K562 (cell line): ENCODE results near the gene CERS1. TPM values are rescaled to one million over a fixed set of nuclear protein-coding genes. Genes with fewer than 3 reads are reported as not detected.

Experiments
- ATAC-seq: fragments of 200-7000 bp; cut with Tn5 transposase; 3 replicates; pipeline ENCODE4 v1.9.1; 2020; ENCODE audit warnings: moderate library complexity
- BruUV-seq: library from RNA; stranded (reverse); fragments of 400-500 nt; replicated peaks from 2 replicates; lab custom pipeline; 2021; lab: Mats Ljungman, UMichigan
- CTCF ChIA-PET: fragments of 300-600 bp; formaldehyde crosslinking; extraction: SDS; loops from one replicate; lab custom pipeline; 2021; ENCODE audit warnings: low intra/inter-chr PET ratio; lab: Yijun Ruan, JAX
- POLR2A ChIA-PET: fragments of 300-600, 350-650 bp; sonication (Branson Sonifier 250); formaldehyde crosslinking; extraction: SDS; loops from one replicate; lab custom pipeline; 2021; ENCODE audit warnings: antibody characterized with exemption, inconsistent platforms; lab: Yijun Ruan, JAX
- DNase-seq, 4 experiments: peaks; one replicate each; pipeline versions ENCODE4 v3.0.0 to v3.0.0-alpha.2; 2011 to 2018; ENCODE audit warnings: low spot score in 3 of 4, mixed read lengths in 3 of 4; ENCODE audit errors: extremely low read depth in 1 of 4
- FAIRE-seq: peaks from 2 replicates; lab custom pipeline; 2011; peaks lifted over from hg19 to GRCh38; lab: Jason Lieb, UNC
- H2AFZ ChIP-seq: 2 replicates; pipeline ENCODE4 v1.6.0; 2011; ENCODE audit warnings: low read depth, low read length, control low read depth, inconsistent platforms
- H3K27ac ChIP-seq: fragments of 200-600 bp; 3 replicates; pipeline ENCODE4 v1.8.0; 2011; ENCODE audit warnings: low read depth, mild to moderate bottlenecking, control low read depth, inconsistent platforms, low read length, moderate library complexity, mixed read lengths; ENCODE audit errors: extremely low read depth
- H3K27me3 ChIP-seq, 2 experiments: fragments of 300-600 bp in 1 of 2; 2 replicates in 1 of 2; 3 replicates in 1 of 2; pipeline versions ENCODE4 v1.6.0 to v1.8.0; 2011; ENCODE audit warnings: inconsistent platforms in 2 of 2, low read length in 2 of 2, mild to moderate bottlenecking in 1 of 2, mixed read lengths in 1 of 2, moderate library complexity in 1 of 2; ENCODE audit not compliant: control insufficient read depth in 2 of 2, insufficient read depth in 2 of 2
- H3K36me3 ChIP-seq: fragments of 300-600 bp; 3 replicates; pipeline ENCODE4 v1.8.0; 2011; ENCODE audit warnings: mild to moderate bottlenecking, low read length, inconsistent platforms; ENCODE audit not compliant: control insufficient read depth, insufficient read depth
- H3K4me1 ChIP-seq, 2 experiments: fragments of 200-600 bp in 1 of 2; replicated peaks in 1 of 2; 2 replicates in 1 of 2; 3 replicates in 1 of 2; pipeline versions ENCODE4 v1.5.1 to v1.8.0; 2011; ENCODE audit warnings: inconsistent platforms in 2 of 2, low read length in 2 of 2, mild to moderate bottlenecking in 1 of 2, mixed read lengths in 1 of 2, moderate library complexity in 1 of 2; ENCODE audit not compliant: control insufficient read depth in 2 of 2, insufficient read depth in 2 of 2
- H3K4me2 ChIP-seq: 2 replicates; pipeline ENCODE4 v1.6.1; 2011; ENCODE audit warnings: low read length, control low read depth, inconsistent platforms, mixed read lengths; ENCODE audit not compliant: insufficient read depth
- H3K4me3 ChIP-seq: fragments of 200-600 bp; sonication (generic), shearing (Covaris generic); 2 replicates; pipeline ENCODE4 v1.5.1; 2016; ENCODE audit warnings: control low read depth, inconsistent platforms
- H3K79me2 ChIP-seq: fragments of 200-600 bp; 3 replicates; pipeline ENCODE4 v1.8.0; 2011; ENCODE audit warnings: low read length, inconsistent platforms; ENCODE audit not compliant: control insufficient read depth, insufficient read depth
- H3K9ac ChIP-seq, 2 experiments: 2 replicates each; pipeline versions ENCODE4 v1.6.0 to v1.6.1; 2011; ENCODE audit warnings: low read depth in 2 of 2, low read length in 2 of 2, control low read depth in 1 of 2, inconsistent platforms in 1 of 2, mild to moderate bottlenecking in 1 of 2, mixed read lengths in 1 of 2; ENCODE audit not compliant: insufficient read depth in 1 of 2
- H3K9me1 ChIP-seq: one replicate; pipeline ENCODE4 v1.6.0; 2011; ENCODE audit warnings: inconsistent platforms, mild to moderate bottlenecking, low read length, moderate library complexity; ENCODE audit not compliant: control insufficient read depth, insufficient read depth
- H3K9me3 ChIP-seq: replicated peaks from 2 replicates; pipeline ENCODE4 v1.5.1; 2011; ENCODE audit warnings: low read depth, low read length, inconsistent platforms; ENCODE audit not compliant: control insufficient read depth, insufficient read depth
- H4K20me1 ChIP-seq: replicated peaks from 2 replicates; pipeline ENCODE4 v1.6.1; 2011; ENCODE audit warnings: low read length, inconsistent platforms, mixed read lengths; ENCODE audit not compliant: control insufficient read depth, insufficient read depth
- RAD21 ChIP-seq, 2 experiments: fragments of 250-450 bp in 1 of 2; fragments of 450-650 bp in 1 of 2; sonication (Bioruptor Pico) in 1 of 2; formaldehyde crosslinking in 1 of 2; IDR thresholded peaks in 1 of 2; conservative IDR thresholded peaks in 1 of 2; 2 replicates each; pipeline versions ENCODE4 v1.4.0 to v1.8.0; 2020 to 2022; ENCODE audit warnings: mild to moderate bottlenecking in 2 of 2, moderate library complexity in 1 of 2
- WGBS: fragments of 100-300 bp; shearing (Covaris generic); methylation state at CpG from one replicate; pipeline ENCODE4 v1.1.6; 2016; ENCODE audit warnings: low coverage, mixed read lengths; ENCODE audit not compliant: insufficient coverage; ENCODE audit errors: missing lambda C conversion rate; 5-methylcytosine and 5-hydroxymethylcytosine counted together
- in situ Hi-C: fragments of 300-500 bp; cut with MboI; formaldehyde crosslinking; loops from 4 replicates; pipeline ENCODE4 v1.15.0; 2018; ENCODE audit warnings: inconsistent platforms, mixed read lengths
- intact Hi-C: fragments of 100-400 bp; cut with micrococcal nuclease; formaldehyde crosslinking; loops from 2 replicates; pipeline ENCODE4 v1.14.2; 2022
- polyA plus RNA-seq, 8 experiments: library from polyadenylated mRNA; depleted of rRNA in 4 of 8; stranded (reverse) in 5 of 8; unstranded in 3 of 8; fragments of >200 nt; fragmentation: Nextera tagmentation in 2 of 8; fragmentation: Illumina TruSeq in 1 of 8; extraction: Ambion mirVana in 2 of 8; extraction: Trizol in 1 of 8; gene quantifications; 2 replicates each; pipeline versions ENCODE4 v1.2.1 to v1.2.3, GENCODE V29; 2011 to 2014; ENCODE audit warnings: inconsistent platforms in 1 of 8, missing spikeins in 1 of 8
- total RNA-seq, 7 experiments: library from RNA; depleted of rRNA in 6 of 7; stranded (reverse); fragments of >200 nt in 6 of 7; fragmentation: Illumina TruSeq in 2 of 7; extraction: Trizol in 2 of 7; gene quantifications; 2 replicates each; pipeline versions ENCODE4 v1.2.1 to v1.2.3, GENCODE V29; 2011 to 2021; ENCODE audit warnings: low replicate concordance in 1 of 7
- TF ChIP-seq, protein P1 (sequence below): fragments of 450-650 bp; formaldehyde crosslinking; IDR thresholded peaks from 2 replicates; pipeline ENCODE4 v1.4.0; 2020; ENCODE audit warnings: mild to moderate bottlenecking, moderate library complexity
- TF ChIP-seq, protein P2 (sequence below), 3 experiments: fragments of 200-800 bp in 1 of 3; sonication (Bioruptor generic) in 1 of 3; sonication (generic) in 1 of 3; formaldehyde crosslinking in 1 of 3; IDR thresholded peaks; 2 replicates each; pipeline versions ENCODE4 v1.6.1 to v1.8.0; 2016 to 2022; ENCODE audit warnings: mild to moderate bottlenecking in 2 of 3, missing compliant biosample characterization in 2 of 3, missing genetic modification characterization in 2 of 3, missing genetic modification reagents in 1 of 3
- TF ChIP-seq, protein P3 (sequence below): fragments of 250-450 bp; sonication (Bioruptor Pico); IDR thresholded peaks from 2 replicates; pipeline ENCODE4 v1.5.0; 2022; ENCODE audit warnings: mild to moderate bottlenecking
- TF ChIP-seq, protein P4 (sequence below): fragments of 200-400 bp; formaldehyde crosslinking; IDR thresholded peaks from 2 replicates; pipeline ENCODE4 v1.6.1; 2017; ENCODE audit warnings: mild to moderate bottlenecking, low read depth, low read length, moderate library complexity
- TF ChIP-seq, protein P5 (sequence below): IDR thresholded peaks from 2 replicates; pipeline ENCODE4 v1.6.1; 2011; ENCODE audit warnings: borderline replicate concordance, low read depth, mild to moderate bottlenecking, moderate library complexity, low read length; ENCODE audit not compliant: insufficient read depth, poor library complexity, severe bottlenecking

The CERS1 gene
- total and polyA plus RNA-seq, 9 of the 15 experiments (the other 6 are each of a cell fraction or from before 2014, with no cell fraction given): 0.33 to 1.5 (median 0.86) TPM; not detected in 2

DNA sequence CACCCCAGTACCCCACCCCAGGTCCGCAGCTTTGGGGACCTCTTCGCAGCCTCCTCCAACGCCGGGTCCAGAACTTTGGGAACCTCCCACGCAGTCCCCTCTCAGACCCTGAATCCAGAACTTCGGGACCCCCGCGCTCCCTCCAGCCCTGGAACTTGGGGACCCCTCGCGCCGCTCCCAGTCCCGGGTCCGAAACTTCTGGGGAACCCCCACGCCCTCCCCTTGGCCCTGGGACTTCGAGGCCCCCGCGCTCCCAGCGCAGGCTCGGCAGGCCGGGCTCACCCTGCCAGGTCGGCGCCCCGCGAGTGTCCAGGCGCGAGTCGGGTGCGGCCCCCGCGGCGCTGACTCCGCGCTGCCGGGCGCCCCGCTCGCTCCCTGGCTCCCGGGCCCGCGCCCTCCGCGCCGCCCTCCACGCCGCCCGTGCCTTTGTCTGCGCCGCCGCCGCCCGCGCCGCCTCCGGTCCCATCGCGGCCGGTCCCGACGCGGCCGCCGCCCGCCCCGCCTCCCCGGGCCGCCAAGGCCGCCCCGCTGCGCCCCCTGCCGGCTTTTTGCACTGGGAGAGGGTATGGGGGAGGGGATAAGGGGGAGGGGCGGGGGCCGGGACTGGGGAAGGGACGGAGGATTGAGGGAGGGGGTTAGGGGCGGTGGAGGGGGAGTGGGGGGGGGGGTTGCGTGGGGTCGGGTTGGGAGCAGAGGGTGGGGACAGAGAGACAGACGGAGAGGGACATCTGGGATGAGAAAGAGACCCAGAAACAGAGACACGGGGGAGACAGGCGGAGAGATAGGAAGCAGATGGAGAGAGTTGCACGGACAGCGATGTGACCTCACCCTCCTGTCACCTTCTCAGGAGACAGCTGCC, 45.0 kb upstream of the CERS1 start, which contains the start of gene HOMER3:
HOMER3 (minus strand) TSS at position 449 of the 859 bp plus-strand sequence. CDS start 2,235 bp downstream, outside the sequence.
- H3K9me3 ChIP-seq: no peaks in the 10 kb centered on the region
- peak within 1 kb of the TSS; percentile 38 for H3K4me3 ChIP-seq
- no peak for FAIRE-seq
- BruUV-seq: no TSS peak
- no peak within 1 kb of the TSS for H3K27ac ChIP-seq
- intact Hi-C loops: loop anchor here (5.0 kb wide), 1 partner anchor 46 kb away; no protein-coding TSS in a partner anchor
- H3K9me1 ChIP-seq: peaks cover 5% of the 10 kb centered on the region
- peaks cover 0 to 8% of the 10 kb centered on the region in 2 experiments; a peak in 1 of 5 replicates for H3K27me3 ChIP-seq
- H3K4me1 ChIP-seq: peaks cover 3 to 18% of the 10 kb centered on the region in 2 experiments; a peak in 4 of 5 replicates
- in situ Hi-C loops: no loop called here
- DNase-seq: peak; percentile 85 to 95 (median 94)
- ATAC-seq: peak; percentile 91
- peak within 1 kb of the TSS in 1 of 2 experiments; percentile 90; a peak in 3 of 4 replicates for H3K9ac ChIP-seq
- H3K4me2 ChIP-seq: peak within 1 kb of the TSS; percentile 53
- H2AFZ ChIP-seq: peak within 1 kb of the TSS; percentile 81
- WGBS: 3% methylated on average over 37 of the region's 81 CpGs
- POLR2A ChIA-PET: interaction anchor here (1.0 kb wide), 1 partner anchor 12 kb away, joined by 3 read pairs; no protein-coding TSS in a partner anchor
- H3K36me3 ChIP-seq: no peaks in the 10 kb centered on the region
- H3K79me2 ChIP-seq: no peaks in the 10 kb centered on the region
- H4K20me1 ChIP-seq: peaks cover 5% of the 10 kb centered on the region; the same call in 1 of the 2 replicates
- CTCF ChIA-PET: interaction anchor here (2.0 kb wide), 1 partner anchor 46 kb away, joined by 5 read pairs; no protein-coding TSS in a partner anchor
- TF ChIP-seq, protein P1, sequence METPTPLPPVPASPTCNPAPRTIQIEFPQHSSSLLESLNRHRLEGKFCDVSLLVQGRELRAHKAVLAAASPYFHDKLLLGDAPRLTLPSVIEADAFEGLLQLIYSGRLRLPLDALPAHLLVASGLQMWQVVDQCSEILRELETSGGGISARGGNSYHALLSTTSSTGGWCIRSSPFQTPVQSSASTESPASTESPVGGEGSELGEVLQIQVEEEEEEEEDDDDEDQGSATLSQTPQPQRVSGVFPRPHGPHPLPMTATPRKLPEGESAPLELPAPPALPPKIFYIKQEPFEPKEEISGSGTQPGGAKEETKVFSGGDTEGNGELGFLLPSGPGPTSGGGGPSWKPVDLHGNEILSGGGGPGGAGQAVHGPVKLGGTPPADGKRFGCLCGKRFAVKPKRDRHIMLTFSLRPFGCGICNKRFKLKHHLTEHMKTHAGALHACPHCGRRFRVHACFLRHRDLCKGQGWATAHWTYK (CRISPR knock-in tag): 0 out of 2 replicates have a peak, but pooled peaks have one; percentile 31
- no peak for TF ChIP-seq RAD21 (CRISPR knock-in tag; conservative IDR thresholded peaks at IDR 0.05 in 1 of 2, IDR thresholded peaks at IDR 0.05 in 1 of 2)
- TF ChIP-seq, protein P2, sequence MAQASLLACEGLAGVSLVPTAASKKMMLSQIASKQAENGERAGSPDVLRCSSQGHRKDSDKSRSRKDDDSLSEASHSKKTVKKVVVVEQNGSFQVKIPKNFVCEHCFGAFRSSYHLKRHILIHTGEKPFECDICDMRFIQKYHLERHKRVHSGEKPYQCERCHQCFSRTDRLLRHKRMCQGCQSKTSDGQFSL (CRISPR knock-in tag; IDR thresholded peaks at IDR 0.05): no peak
- TF ChIP-seq, protein P2 (tag; IDR thresholded peaks at IDR 0.05): peak in 1 of 2 experiments; percentile 48; a peak in 1 of 4 replicates
- TF ChIP-seq, protein P3, sequence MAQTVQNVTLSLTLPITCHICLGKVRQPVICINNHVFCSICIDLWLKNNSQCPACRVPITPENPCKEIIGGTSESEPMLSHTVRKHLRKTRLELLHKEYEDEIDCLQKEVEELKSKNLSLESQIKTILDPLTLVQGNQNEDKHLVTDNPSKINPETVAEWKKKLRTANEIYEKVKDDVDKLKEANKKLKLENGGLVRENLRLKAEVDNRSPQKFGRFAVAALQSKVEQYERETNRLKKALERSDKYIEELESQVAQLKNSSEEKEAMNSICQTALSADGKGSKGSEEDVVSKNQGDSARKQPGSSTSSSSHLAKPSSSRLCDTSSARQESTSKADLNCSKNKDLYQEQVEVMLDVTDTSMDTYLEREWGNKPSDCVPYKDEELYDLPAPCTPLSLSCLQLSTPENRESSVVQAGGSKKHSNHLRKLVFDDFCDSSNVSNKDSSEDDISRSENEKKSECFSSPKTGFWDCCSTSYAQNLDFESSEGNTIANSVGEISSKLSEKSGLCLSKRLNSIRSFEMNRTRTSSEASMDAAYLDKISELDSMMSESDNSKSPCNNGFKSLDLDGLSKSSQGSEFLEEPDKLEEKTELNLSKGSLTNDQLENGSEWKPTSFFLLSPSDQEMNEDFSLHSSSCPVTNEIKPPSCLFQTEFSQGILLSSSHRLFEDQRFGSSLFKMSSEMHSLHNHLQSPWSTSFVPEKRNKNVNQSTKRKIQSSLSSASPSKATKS: no peak
- TF ChIP-seq, protein P4, sequence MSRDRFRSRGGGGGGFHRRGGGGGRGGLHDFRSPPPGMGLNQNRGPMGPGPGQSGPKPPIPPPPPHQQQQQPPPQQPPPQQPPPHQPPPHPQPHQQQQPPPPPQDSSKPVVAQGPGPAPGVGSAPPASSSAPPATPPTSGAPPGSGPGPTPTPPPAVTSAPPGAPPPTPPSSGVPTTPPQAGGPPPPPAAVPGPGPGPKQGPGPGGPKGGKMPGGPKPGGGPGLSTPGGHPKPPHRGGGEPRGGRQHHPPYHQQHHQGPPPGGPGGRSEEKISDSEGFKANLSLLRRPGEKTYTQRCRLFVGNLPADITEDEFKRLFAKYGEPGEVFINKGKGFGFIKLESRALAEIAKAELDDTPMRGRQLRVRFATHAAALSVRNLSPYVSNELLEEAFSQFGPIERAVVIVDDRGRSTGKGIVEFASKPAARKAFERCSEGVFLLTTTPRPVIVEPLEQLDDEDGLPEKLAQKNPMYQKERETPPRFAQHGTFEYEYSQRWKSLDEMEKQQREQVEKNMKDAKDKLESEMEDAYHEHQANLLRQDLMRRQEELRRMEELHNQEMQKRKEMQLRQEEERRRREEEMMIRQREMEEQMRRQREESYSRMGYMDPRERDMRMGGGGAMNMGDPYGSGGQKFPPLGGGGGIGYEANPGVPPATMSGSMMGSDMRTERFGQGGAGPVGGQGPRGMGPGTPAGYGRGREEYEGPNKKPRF: no peak
- TF ChIP-seq, protein P5, sequence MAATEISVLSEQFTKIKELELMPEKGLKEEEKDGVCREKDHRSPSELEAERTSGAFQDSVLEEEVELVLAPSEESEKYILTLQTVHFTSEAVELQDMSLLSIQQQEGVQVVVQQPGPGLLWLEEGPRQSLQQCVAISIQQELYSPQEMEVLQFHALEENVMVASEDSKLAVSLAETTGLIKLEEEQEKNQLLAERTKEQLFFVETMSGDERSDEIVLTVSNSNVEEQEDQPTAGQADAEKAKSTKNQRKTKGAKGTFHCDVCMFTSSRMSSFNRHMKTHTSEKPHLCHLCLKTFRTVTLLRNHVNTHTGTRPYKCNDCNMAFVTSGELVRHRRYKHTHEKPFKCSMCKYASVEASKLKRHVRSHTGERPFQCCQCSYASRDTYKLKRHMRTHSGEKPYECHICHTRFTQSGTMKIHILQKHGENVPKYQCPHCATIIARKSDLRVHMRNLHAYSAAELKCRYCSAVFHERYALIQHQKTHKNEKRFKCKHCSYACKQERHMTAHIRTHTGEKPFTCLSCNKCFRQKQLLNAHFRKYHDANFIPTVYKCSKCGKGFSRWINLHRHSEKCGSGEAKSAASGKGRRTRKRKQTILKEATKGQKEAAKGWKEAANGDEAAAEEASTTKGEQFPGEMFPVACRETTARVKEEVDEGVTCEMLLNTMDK: peak; percentile 59
